ENCODE data around the gene ARID1B.

ARID1B gene

DNA sequence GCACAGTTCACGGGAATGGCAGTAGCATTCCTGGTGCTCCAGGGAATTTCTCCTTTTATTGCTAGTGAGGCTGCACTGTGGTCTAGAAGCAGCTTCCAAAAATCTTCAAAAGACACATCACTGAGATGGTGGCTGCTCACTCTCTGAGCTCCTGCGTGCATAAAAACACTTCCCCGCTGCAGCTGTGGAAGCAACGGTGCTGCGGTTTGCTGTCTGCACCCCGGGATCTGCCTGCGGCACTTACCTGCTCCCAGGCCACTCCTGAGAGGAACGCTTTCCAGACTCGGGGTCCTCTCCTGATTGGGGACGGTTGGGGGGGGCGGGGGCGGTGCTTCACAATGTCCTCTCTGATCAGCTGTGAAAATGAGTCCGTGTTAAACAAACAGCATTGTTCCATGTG is 468.3 kb downstream of the ARID1B start:
- H2AFZ ChIP-seq (ENCODE audit: low read length): no peak overlapping the region
- H4K20me1 ChIP-seq (ENCODE audit: insufficient read depth, low read length): no peaks in the 10 kb centered on the region
- H3F3A ChIP-seq (ENCODE audit: insufficient read depth, low read length): no peaks in the 10 kb centered on the region
- H3K79me2 ChIP-seq (ENCODE audit: insufficient read depth, low read length): no peaks in the 10 kb centered on the region
- H3K27ac ChIP-seq (ENCODE audit: low read depth, low read length, poor library complexity, severe bottlenecking): no peak overlapping the region
- H3K9me3 ChIP-seq (ENCODE audit: low read length): peaks cover 6% of the 10 kb centered on the region; the same call in 1 of the 2 replicates
- H3K27me3 ChIP-seq (ENCODE audit: insufficient read depth, low read length): peaks cover 7% of the 10 kb centered on the region; the same call in 1 of the 2 replicates
- no peak overlapping the region for H3K9ac ChIP-seq (ENCODE audit: low read length)
- H3K4me1 ChIP-seq (ENCODE audit: insufficient read depth, low read length, severe bottlenecking): no peaks in the 10 kb centered on the region
- no peak overlapping the region for H3K4me3 ChIP-seq (ENCODE audit: low read depth, low read length, poor library complexity, severe bottlenecking)
- H3K36me3 ChIP-seq (ENCODE audit: insufficient read depth, low read length): no peaks in the 10 kb centered on the region
- H3K4me2 ChIP-seq (ENCODE audit: low read length): no peak overlapping the region
- H3K9me2 ChIP-seq (ENCODE audit: low read depth, low read length): no peaks in the 10 kb centered on the region
- TF ChIP-seq, protein P1, sequence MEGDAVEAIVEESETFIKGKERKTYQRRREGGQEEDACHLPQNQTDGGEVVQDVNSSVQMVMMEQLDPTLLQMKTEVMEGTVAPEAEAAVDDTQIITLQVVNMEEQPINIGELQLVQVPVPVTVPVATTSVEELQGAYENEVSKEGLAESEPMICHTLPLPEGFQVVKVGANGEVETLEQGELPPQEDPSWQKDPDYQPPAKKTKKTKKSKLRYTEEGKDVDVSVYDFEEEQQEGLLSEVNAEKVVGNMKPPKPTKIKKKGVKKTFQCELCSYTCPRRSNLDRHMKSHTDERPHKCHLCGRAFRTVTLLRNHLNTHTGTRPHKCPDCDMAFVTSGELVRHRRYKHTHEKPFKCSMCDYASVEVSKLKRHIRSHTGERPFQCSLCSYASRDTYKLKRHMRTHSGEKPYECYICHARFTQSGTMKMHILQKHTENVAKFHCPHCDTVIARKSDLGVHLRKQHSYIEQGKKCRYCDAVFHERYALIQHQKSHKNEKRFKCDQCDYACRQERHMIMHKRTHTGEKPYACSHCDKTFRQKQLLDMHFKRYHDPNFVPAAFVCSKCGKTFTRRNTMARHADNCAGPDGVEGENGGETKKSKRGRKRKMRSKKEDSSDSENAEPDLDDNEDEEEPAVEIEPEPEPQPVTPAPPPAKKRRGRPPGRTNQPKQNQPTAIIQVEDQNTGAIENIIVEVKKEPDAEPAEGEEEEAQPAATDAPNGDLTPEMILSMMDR (IDR thresholded peaks at IDR 0.05; ENCODE audit: low read length): no peak
- no peak for TF ChIP-seq EZH2 (IDR thresholded peaks at IDR 0.05; ENCODE audit: borderline replicate concordance, low read length)

DNA sequence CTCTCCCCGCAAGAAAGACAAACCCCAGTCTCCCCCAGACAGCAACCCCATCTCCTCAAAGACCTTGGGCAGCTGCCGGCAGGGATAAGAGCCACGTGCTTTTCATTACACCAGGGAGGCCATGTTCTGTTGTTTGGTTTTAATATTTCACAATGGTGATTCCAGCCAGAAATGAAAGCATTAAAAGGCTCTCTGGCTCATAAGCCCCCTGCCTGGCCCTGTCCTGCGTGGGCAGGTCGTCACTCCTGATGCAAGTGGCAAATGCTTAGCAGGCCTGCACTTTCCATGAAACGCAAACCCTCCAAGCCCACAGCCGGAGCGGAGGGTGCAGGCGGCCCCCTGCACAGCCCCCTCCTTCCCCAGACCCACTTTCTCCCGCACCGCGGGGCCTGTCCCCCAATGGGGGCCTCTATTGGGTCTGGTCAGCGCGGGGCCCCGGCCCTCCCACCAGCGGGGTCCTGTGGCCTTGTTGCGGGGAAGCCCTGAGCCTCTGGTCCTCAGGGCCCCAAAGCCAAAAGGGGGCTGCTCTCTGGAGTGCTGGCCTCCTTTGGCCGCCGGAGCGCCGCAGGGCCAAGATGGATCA is 469.0 kb downstream of the ARID1B start:
- H3K9me3 ChIP-seq (ENCODE audit: low read length): peaks cover 6% of the 10 kb centered on the region; the same call in 1 of the 2 replicates
- no peaks in the 10 kb centered on the region for H3K4me1 ChIP-seq (ENCODE audit: insufficient read depth, low read length, severe bottlenecking)
- no peaks in the 10 kb centered on the region for H4K20me1 ChIP-seq (ENCODE audit: insufficient read depth, low read length)
- H3K27me3 ChIP-seq (ENCODE audit: insufficient read depth, low read length): peaks cover 6% of the 10 kb centered on the region
- no peaks in the 10 kb centered on the region for H3K9me2 ChIP-seq (ENCODE audit: low read depth, low read length)
- no peak overlapping the region for H3K4me2 ChIP-seq (ENCODE audit: low read length)
- H3K36me3 ChIP-seq (ENCODE audit: insufficient read depth, low read length): no peaks in the 10 kb centered on the region
- TF ChIP-seq, protein P1 (IDR thresholded peaks at IDR 0.05; ENCODE audit: low read length): no peak
- no peak for TF ChIP-seq EZH2 (IDR thresholded peaks at IDR 0.05; ENCODE audit: borderline replicate concordance, low read length)
- H3F3A ChIP-seq (ENCODE audit: insufficient read depth, low read length): no peaks in the 10 kb centered on the region
- H3K9ac ChIP-seq (ENCODE audit: low read length): no peak overlapping the region
- no peak overlapping the region for H2AFZ ChIP-seq (ENCODE audit: low read length)
- no peaks in the 10 kb centered on the region for H3K79me2 ChIP-seq (ENCODE audit: insufficient read depth, low read length)
- no peak overlapping the region for H3K27ac ChIP-seq (ENCODE audit: low read depth, low read length, poor library complexity, severe bottlenecking)
- no peak overlapping the region for H3K4me3 ChIP-seq (ENCODE audit: low read depth, low read length, poor library complexity, severe bottlenecking)

DNA sequence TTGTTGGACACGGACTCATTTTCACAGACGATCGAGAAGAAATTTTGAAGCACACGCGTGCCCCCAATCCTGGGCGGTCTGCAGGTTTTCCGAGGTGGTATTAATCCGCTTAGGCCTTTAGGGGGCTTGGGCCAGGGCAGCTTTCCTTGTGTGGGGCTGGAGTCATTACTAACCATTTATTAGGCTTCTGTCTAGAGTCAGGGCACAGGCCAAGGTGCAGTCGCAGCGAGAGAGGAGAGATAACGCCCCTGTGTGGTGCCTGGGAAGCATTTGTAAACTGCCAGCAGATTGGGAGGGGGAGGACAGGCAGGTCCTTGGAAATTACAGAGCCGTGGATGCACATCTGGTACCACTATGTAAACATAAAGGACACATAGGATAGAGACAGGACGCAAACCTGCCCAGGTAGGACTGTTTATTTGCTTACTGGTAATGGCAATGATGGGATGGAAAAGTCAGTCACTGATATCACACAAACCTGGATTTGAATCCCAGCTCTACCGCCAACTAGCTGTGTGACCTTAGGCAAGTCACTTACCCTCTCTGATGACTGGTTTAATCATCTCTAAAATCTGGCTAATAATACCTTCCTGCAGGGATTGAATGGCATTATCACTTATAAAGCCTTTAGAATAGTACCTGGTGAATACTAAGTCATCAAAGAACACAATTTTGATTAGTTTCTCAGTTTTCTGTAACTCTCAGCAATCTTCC is 469.8 kb downstream of the ARID1B start:
- Histone ChIP-seq H2AFZ (ENCODE audit: low read length) (no peak overlapping the region), H3K9me2 (ENCODE audit: low read depth, low read length) (no peaks in the 10 kb centered on the region), H3K4me3 (ENCODE audit: low read depth, low read length, poor library complexity, severe bottlenecking) (no peak overlapping the region), H3K4me2 (ENCODE audit: low read length) (no peak overlapping the region), H3K79me2 (ENCODE audit: insufficient read depth, low read length) (no peaks in the 10 kb centered on the region), H3F3A (ENCODE audit: insufficient read depth, low read length) (no peaks in the 10 kb centered on the region), H3K4me1 (ENCODE audit: insufficient read depth, low read length, severe bottlenecking) (no peaks in the 10 kb centered on the region), H4K20me1 (ENCODE audit: insufficient read depth, low read length) (no peaks in the 10 kb centered on the region), H3K27me3 (ENCODE audit: insufficient read depth, low read length) (peaks cover 6% of the 10 kb centered on the region), H3K9ac (ENCODE audit: low read length) (no peak overlapping the region), H3K36me3 (ENCODE audit: insufficient read depth, low read length) (no peaks in the 10 kb centered on the region), H3K9me3 (ENCODE audit: low read length) (peaks cover 6% of the 10 kb centered on the region; the same call in 1 of the 2 replicates), H3K27ac (ENCODE audit: low read depth, low read length, poor library complexity, severe bottlenecking) (no peak overlapping the region)
- TF ChIP-seq, protein P1 (IDR thresholded peaks at IDR 0.05; ENCODE audit: low read length): no peak

All from OCI-LY1 (cell line).